Retinal pigment epithelial cell (primary cell): Measurements from ENCODE around the gene SLC2A11.

Source experiments
- DNase-seq: peaks from one replicate; pipeline ENCODE4 v3.0.0-alpha.2; 2010; ENCODE audit warnings: low read depth
- H3K4me3 ChIP-seq: 2 replicates; pipeline ENCODE4 v1.5.1; 2011; ENCODE audit warnings: mild to moderate bottlenecking, low read length, control low read depth, moderate library complexity
- TF ChIP-seq, protein P1 (sequence below): conservative IDR thresholded peaks from 2 replicates; pipeline ENCODE4 v1.5.1; 2011; ENCODE audit warnings: low read depth, low read length, control low read depth, inconsistent platforms

Gene SLC2A11

DNA sequence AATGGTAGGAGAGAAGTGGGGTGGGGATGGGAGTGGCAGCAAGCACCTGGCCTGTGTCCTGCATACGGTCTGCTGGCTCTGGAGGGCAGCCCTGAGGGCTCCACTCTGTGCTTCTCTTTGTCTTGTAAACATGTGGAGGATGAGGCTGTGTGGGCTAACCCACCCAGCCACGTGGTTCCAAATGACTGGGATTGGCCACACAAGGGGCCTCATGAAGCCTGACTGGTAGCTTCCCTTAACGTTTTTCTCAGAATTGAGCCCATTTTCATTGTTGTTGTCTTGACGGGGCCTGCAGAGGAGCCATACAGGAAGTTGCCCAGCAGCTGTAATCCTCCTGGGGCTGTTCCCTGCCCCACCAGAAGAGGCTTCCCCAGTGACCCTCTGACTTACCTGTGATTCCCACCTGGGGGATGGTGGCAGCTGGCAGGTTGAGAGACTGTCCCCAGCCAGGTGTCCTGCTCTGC is 36.9 kb upstream of the SLC2A11 start:
- no peak for DNase-seq
- TF ChIP-seq, protein P1, sequence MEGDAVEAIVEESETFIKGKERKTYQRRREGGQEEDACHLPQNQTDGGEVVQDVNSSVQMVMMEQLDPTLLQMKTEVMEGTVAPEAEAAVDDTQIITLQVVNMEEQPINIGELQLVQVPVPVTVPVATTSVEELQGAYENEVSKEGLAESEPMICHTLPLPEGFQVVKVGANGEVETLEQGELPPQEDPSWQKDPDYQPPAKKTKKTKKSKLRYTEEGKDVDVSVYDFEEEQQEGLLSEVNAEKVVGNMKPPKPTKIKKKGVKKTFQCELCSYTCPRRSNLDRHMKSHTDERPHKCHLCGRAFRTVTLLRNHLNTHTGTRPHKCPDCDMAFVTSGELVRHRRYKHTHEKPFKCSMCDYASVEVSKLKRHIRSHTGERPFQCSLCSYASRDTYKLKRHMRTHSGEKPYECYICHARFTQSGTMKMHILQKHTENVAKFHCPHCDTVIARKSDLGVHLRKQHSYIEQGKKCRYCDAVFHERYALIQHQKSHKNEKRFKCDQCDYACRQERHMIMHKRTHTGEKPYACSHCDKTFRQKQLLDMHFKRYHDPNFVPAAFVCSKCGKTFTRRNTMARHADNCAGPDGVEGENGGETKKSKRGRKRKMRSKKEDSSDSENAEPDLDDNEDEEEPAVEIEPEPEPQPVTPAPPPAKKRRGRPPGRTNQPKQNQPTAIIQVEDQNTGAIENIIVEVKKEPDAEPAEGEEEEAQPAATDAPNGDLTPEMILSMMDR: no peak
- no peak overlapping the region for H3K4me3 ChIP-seq

DNA sequence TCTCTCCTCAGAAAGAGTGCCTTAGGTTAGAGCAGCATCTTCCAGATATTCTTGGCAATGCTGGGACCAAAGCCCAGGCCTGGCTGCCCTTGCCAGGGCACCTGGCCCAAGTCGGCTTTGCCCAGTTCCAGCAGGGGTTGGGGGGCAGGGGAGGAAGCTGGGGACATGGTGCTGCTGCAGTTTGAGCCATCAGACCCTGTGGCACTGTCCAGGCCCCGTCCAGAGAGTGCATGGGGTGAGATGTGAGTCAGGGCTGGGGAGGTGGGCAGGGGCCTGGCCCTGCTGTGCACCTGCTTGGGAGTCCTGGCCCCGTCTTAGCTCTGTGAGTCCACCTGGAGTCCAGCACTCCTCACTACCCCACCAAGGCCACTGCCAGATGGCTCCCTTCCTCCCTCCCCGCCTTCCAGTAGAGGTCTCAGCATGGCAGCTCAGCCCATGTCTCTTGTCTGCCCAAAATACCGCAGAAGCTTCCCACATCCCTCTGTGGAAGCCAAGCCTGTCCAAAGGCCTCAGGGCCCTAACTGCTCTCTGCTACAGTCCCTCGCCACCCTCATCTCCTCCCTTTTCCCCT is 35.5 kb upstream of the SLC2A11 start:
- no peak overlapping the region for H3K4me3 ChIP-seq
- DNase-seq: no peak
- TF ChIP-seq, protein P1: no peak

DNA sequence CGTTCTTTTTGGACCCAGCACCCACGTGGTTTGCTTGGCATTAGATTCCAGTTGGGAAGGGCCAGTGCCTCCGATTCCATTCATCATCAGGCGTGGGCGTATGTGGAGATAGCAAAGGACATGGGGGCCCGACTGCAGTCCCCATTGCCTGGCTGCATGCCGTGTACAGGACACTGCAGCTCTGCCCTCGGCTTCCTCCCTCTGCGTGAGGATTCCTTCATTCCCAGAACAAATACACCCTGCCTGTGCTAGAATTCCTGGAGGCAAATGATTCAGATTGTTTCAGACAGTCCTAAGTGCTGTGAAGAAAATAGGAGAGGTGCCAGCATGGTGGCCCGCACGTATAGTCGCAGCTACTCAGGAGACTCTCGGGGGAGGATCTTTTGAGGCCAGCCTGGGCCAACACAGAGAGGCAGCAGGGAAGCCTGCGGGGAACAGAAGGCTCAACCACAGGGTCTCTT is 34.3 kb upstream of the SLC2A11 start:
- H3K4me3 ChIP-seq: no peak overlapping the region
- TF ChIP-seq, protein P1: no peak
- DNase-seq: no peak

DNA sequence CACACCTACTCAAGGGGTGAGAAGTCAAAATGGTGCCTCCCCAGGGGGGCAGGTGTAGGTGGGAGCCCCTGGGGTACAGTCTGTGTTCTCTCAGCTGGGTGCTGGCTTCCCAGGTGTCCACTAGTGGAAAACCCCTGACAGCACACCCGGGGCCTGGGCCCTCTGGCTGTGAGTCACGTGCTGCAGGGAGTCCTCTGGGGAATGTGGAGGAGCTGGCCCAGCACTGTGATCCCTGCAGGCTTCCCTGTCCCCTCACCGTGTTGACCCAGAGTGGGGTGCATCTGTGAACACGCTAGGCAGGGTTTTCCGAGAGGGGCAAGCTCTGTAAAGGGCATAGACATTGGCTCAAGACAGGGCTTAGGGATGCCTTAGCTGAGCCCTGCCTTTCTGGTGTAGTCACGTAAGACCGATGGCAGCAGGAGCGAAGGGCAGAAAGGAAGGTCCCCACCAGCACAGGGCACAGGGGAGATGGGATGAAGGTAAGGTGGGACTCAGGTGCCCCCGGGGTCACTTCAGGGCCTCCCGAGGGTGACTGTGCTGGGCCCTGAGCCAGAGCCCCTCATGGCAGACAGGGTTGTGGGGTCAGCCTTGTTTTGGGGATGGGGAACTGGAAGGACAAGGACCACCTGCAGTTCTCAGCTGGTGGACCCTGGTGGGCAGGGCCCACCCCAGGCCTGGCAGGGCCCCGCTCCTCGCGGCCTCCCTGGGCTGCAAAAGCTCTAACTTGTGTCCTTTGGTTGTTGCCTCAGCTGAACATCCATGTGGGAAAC is 33.0 kb upstream of the SLC2A11 start:
- TF ChIP-seq, protein P1: no peak
- DNase-seq: no peak
- H3K4me3 ChIP-seq: no peak overlapping the region

DNA sequence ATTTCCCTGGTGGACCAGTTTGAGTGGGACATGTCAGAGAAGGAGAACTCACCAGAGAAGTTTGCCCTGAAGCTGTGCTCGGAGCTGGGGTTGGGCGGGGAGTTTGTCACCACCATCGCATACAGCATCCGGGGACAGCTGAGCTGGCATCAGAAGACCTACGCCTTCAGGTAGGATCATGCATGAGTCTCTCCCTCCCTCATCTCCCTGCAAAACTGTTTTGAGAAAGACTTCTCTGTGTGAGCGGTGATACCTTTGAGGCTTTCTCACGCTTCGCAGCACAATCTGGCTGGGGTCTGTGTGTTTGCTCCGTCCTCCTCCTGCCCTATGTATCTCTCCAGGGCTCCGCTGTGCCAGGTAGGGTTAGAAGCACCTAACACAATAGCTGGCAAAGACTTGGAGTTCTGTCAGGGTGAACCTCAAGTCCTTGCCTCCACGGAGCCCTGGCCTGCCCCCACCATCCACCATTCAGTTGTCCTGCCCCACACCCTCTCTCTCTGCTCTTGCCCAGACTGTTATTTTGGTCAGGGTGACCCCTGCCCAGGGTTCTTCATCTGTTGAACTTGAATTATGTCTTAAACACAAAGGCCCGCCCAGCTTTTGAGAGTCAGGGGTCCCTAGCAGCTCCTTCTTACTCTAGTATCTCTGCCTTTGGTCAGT is 32.3 kb upstream of the SLC2A11 start:
- no peak overlapping the region for H3K4me3 ChIP-seq
- no peak for DNase-seq
- TF ChIP-seq, protein P1: no peak

DNA sequence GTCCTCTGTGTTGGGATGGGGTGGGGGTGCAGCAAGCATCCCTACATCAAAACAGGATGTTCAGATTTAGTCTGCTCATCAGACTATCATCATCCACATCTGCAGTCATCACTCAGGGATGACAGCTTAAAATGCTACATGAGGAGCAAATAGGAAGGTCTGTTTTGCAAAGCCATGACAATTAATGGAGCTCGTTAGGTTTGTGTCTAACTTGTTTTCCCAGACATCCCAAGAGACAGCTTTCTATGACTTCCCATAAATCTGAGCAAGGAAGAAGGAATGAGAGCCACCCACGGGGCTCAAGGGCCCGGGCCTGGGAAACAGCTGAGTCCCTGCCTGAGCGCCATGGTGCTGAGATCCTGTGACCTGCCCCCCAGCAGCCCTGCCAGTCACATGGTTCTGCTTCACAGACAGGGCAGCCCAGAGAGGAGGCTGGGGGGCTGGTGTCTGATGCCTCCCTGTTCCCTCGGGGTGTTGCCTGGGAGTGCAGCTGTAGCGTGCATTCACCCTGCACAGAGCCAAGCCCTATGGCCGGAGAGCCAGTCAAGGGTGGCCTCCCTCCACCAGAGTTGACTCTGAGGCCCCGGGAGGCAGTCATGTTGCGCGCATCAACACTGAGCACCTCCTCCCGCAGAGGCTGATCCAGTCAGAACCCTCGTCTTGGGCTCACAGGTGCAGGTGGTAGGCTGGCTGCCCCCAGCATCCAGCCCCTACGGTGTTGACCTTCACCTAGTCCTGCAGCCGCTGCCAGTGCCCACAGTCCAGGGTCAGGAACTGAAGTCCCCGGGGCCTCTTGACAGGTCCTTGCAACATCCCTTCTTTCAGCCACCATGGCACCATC is 30.9 kb upstream of the SLC2A11 start:
- no peak for DNase-seq
- H3K4me3 ChIP-seq: no peak overlapping the region
- TF ChIP-seq, protein P1: no peak
